H1 (cell line): ENCODE data around the gene MRAP2. TPM values are rescaled to one million over a fixed set of nuclear protein-coding genes. Genes with fewer than 3 reads are reported as not detected.

ENCODE experiments used
- CHD1 ChIP-seq: IDR thresholded peaks from 2 replicates; pipeline ENCODE4 v1.6.1; 2012; ENCODE audit warnings: low read depth, low read length, improper control_type of control experiment
- CHD7 ChIP-seq: fragments of 300-600 bp; sonication (generic); IDR thresholded peaks from 2 replicates; pipeline ENCODE4 v1.7.1; 2012; ENCODE audit warnings: low read length, moderate library complexity, mild to moderate bottlenecking, inconsistent platforms; ENCODE audit not compliant: insufficient replicate concordance
- JUND ChIP-seq: IDR thresholded peaks from 2 replicates; pipeline ENCODE4 v1.6.1; 2011; ENCODE audit warnings: mild to moderate bottlenecking, improper control_type of control experiment, low read length
- POU5F1 ChIP-seq: IDR thresholded peaks from 2 replicates; pipeline ENCODE4 v1.6.1; 2011; ENCODE audit warnings: low read depth, mild to moderate bottlenecking, low read length, moderate library complexity
- SIN3A ChIP-seq, 2 experiments: IDR thresholded peaks in 1 of 2; conservative IDR thresholded peaks in 1 of 2; 2 replicates each; pipeline ENCODE4 v1.6.1; 2011 to 2012; ENCODE audit warnings: low read length in 2 of 2, improper control_type of control experiment in 1 of 2, low read depth in 1 of 2, mild to moderate bottlenecking in 1 of 2
- polyA plus RNA-seq, 7 experiments: library from polyadenylated mRNA; depleted of rRNA in 3 of 7; stranded (reverse) in 5 of 7; unstranded in 2 of 7; fragments of >200 nt in 5 of 7; fragments of 200-250 nt in 2 of 7; gene quantifications; 1 replicate in 5 of 7; 2 replicates in 1 of 7; 4 replicates in 1 of 7; pipeline versions ENCODE4 v1.2.1 to v1.2.3, GENCODE V29; 2011 to 2013; ENCODE audit warnings: missing spikeins in 2 of 7, mixed read lengths in 2 of 7
- total RNA-seq: library from RNA; stranded (reverse); fragmentation: NEBNext Ultra II Directional; extraction: Animal tissue kit (Norgen Biotek cat#: 25700); gene quantifications from 2 replicates; pipeline ENCODE4 v1.2.1, GENCODE V29; 2021
- TF ChIP-seq, protein P1 (sequence below): IDR thresholded peaks from 2 replicates; pipeline ENCODE4 v1.6.1; 2012; ENCODE audit warnings: inconsistent platforms

MRAP2 gene
- total and polyA plus RNA-seq, 2 of the 8 experiments (the other 6 are each of a cell fraction or from before 2014, with no cell fraction given) = 5.0 to 11.0 TPM

GRCh38 chr6:84061613-84062398 is 28.2 kb downstream of the MRAP2 start (continued):
- TF ChIP-seq CHD7 (no peak), CHD1 (no peak), POU5F1 (no peak), JUND (no peak), SIN3A (conservative IDR thresholded peaks at IDR 0.05 in 1 of 2, IDR thresholded peaks at IDR 0.05 in 1 of 2; ENCODE audit: low read depth in 1 of 2, low read length in 2 of 2) (no peak)
- TF ChIP-seq, protein P1, sequence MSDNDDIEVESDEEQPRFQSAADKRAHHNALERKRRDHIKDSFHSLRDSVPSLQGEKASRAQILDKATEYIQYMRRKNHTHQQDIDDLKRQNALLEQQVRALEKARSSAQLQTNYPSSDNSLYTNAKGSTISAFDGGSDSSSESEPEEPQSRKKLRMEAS = no peak
